ENCODE data around the gene C17orf50. TPM values are rescaled to one million over a fixed set of nuclear protein-coding genes. Genes with fewer than 3 reads are reported as not detected.

The C17orf50 gene
- total RNA-seq, 1 experiment from 2014 or later, result not detected

- in situ Hi-C loops (cut with HindIII; ENCODE audit: low pct_unique_long_range_greater_than_20kb, low sequenced_read_pairs), result no loop called here
- peak; percentile 55 for DNase-seq (ENCODE audit: low read depth, low spot score)
Observed at GRCh38 chr17:35766903-35767510, 6.3 kb downstream of the C17orf50 start.

DNA sequence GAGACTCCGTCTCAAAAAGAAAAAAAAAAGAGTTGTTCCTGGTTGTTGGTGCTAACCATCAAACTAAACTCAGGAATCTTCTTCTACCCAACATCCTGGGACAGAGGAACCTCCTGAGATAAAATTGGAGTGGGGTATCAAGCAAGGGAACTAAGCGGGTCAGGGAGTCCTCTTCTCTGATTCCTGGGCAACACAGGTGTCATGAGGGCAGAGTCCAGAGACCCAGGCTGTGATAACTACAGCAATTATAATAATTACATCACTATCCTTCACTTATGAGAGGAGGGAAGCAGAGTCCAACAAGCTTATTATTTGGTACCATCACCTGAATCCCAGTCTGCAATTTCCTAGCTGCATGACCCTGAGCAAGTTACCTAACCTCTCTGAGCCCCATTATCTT, 8.1 kb downstream of the C17orf50 start:
- in situ Hi-C loops (cut with HindIII; ENCODE audit: low pct_unique_long_range_greater_than_20kb, low sequenced_read_pairs), result no loop called here

DNA sequence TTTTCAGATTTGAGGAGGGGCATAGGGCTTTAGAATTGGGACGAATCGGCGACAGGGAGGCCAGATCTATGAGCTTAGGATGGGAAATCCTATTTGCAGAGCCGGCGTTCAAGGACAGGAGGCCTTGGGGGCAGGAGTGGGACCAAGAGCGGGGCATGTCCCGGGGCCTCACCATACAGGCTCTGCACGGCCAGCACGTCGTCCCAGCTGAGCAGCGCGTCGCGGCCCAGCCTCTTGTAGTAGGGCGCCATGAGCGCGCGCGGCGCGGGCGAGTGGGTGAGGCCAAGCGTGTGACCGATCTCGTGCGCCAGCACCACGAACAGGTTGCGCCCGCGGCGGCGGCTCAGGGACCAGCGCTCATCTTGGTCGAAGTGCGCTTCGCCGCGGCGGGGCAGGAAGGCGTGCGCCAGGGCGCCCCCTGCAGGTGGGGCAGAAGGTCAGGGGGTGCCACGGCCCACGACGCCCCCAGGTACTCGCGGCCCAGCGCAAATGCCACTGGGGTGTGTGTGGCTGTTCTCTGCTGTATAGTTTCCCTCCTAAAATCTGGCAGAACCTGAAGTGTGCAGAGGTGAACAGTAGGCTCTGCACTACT, 9.3 kb downstream of the C17orf50 start:
- no peak for DNase-seq (ENCODE audit: low read depth, low spot score)
- in situ Hi-C loops (cut with HindIII; ENCODE audit: low pct_unique_long_range_greater_than_20kb, low sequenced_read_pairs), result no loop called here

More for the DNA sequence above, 8.1 kb downstream of the C17orf50 start:
- no peak for DNase-seq (ENCODE audit: low read depth, low spot score)

DNA sequence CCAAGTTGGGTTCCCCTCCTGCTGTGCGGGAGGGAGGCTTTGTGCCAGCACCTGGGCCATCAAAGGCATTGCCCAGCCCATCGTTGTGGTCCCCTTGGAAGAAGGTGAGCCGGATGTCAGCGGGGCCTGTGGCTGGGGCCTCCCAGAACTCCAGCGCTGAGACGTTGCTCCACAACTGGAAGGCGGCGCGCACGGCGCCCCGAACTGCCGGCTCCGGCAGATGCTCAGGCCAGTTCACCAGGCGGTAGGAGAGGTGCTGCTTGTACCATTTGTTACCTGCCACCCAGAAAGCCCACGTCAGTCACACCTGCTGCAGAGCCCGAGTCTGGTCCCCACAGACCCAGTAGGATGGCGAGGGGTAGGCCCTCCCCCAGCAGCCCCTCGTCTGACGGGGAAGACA, 12.4 kb downstream of the C17orf50 start:
- in situ Hi-C loops (cut with HindIII; ENCODE audit: low pct_unique_long_range_greater_than_20kb, low sequenced_read_pairs), result no loop called here

DNA sequence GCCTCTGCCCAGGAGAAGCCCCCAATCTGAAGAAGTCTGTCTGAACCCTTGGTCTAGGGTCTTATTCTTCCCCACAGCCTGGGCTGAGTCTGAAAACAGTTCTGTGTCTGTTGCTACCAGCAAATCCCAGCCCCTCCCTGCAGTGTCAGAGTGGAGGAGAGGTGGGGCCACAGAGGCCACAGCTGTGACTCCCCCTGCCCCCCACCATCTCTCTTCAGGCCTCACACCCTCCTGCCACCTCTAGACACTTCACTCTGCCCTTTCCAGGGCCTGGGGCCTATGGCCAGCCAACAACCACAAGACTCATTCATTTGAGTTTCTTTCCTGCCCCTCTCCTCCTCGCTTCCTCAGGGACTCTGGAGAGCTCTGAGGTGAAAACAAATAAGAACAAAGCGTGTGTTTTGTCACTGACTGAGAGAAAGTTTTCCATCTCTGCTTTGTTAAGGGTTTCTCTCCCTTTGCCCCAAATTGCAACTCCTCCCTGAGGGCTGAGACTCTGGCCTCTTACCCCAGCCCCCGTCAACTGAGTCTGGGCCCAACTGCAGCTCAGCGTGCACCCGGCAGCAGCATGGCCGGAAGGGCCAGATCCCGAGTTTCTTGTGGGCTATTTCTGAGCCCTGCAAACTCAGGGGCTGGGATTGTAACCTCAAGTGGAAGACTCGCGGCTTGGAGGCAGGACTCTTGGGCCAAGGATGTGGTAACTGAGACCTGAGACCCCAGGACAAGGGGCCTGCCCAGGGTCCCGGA, 13.2 kb downstream of the C17orf50 start:
- DNase-seq (ENCODE audit: low read depth, low spot score), result no peak

More for the DNA sequence above, 12.4 kb downstream of the C17orf50 start:
- DNase-seq (ENCODE audit: low read depth, low spot score), result no peak

DNA sequence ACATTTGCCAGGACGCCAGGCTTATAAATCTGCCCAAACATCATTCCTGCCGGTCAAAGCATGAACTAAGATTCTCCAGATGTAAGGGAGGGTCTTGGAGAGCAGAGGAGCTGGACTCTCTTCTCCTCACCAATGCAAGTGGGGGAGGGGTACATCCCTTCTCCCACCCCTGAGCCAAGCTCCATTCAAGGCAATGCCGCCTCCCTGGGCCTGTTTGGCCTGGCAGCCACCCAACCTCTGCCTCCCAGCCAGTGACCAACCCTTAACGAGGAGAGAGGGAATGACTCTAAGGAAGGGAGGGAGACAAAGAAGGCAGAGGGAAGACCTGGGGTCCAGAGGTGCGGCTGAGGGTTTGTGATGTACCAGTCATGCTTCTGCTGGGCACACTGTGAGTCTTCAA, 13.8 kb downstream of the C17orf50 start:
- DNase-seq (ENCODE audit: low read depth, low spot score), result no peak
- in situ Hi-C loops (cut with HindIII; ENCODE audit: low pct_unique_long_range_greater_than_20kb, low sequenced_read_pairs), result no loop called here

More for the DNA sequence above, 13.2 kb downstream of the C17orf50 start:
- in situ Hi-C loops (cut with HindIII; ENCODE audit: low pct_unique_long_range_greater_than_20kb, low sequenced_read_pairs), result no loop called here

- in situ Hi-C loops (cut with HindIII; ENCODE audit: low pct_unique_long_range_greater_than_20kb, low sequenced_read_pairs), result no loop called here
- DNase-seq (ENCODE audit: low read depth, low spot score), result no peak
Observed at GRCh38 chr17:35775039-35775438, 14.4 kb downstream of the C17orf50 start.

GRCh38 chr17:35775583-35775982, 14.9 kb downstream of the C17orf50 start:
- in situ Hi-C loops (cut with HindIII; ENCODE audit: low pct_unique_long_range_greater_than_20kb, low sequenced_read_pairs), result no loop called here
- no peak for DNase-seq (ENCODE audit: low read depth, low spot score)

DNA sequence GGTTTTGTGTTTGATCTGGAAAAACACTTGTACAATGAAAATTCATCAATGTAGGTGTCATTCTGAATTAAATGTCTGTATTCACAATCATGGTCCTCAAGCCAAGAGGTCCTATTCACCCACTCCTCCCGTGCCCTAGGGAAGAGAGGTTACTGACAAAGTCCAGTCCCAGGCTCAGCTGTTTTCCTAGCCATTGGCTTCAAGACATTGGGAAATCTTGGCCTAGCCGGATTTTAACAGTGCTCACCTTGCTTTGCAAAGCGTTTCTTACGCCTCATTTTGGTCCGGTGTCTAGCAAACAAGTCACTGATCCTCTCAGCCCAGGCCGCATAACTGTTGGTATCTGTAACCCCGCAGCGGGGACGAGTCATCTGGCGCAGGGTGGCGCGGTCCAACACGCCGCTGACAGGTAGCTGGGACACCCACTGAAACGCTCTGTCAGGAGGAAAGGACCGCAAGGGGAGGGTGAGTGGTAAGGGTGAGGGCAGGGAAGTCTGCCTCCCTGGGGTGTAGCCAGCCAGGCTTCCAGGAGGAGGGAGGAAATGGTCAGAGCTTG, 18.0 kb downstream of the C17orf50 start:
- in situ Hi-C loops (cut with HindIII; ENCODE audit: low pct_unique_long_range_greater_than_20kb, low sequenced_read_pairs), result no loop called here
- no peak for DNase-seq (ENCODE audit: low read depth, low spot score)

DNA sequence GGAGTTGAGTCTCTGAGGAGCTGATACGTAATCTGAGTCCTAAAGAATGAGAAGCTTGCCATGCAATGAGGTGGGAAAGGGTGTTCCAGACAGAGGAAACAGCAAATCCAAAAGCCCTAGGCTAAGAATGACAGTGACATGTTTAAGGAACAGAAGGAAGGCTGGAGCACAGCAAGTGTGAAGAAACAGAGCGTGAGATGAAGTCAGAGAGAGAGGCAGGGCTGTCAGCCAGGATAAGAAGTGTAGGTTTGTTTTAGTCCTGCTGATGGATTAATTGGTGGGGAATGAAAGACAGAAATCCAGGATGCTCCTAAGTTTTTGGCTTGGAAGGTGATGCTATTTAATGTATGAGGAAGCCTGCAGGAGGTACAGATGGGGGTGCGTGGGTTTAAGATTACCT, 20.3 kb downstream of the C17orf50 start:
- in situ Hi-C loops (cut with HindIII; ENCODE audit: low pct_unique_long_range_greater_than_20kb, low sequenced_read_pairs), result no loop called here
- DNase-seq (ENCODE audit: low read depth, low spot score), result no peak

GRCh38 chr17:35784895-35785294, 24.2 kb downstream of the C17orf50 start:
- in situ Hi-C loops (cut with HindIII; ENCODE audit: low pct_unique_long_range_greater_than_20kb, low sequenced_read_pairs), result no loop called here
- no peak for DNase-seq (ENCODE audit: low read depth, low spot score)

DNA sequence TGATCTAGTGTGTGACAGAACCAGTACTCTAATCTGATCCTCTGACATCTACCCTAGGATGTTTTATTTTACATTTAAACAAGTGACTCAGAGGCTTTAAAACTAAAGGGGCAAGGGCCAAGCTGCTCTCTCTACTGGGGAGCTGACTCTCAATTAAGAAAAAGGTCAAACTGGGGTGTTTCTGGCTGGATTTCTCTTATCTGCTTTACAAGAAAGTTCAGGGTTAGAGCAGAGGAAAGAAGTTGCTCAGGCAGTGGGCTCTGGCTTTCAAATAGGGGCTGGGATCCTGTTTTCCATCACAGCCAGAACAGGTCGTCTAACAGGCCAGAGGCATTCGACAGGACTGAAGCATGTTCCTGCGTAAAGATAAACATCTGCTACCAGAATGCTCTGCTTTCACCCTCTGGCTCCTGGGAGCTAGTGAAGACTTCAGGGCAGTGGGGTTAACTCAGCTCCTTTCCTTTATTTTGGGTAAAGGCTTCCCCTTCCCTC, 26.3 kb downstream of the C17orf50 start:
- no peak for DNase-seq (ENCODE audit: low read depth, low spot score)
- in situ Hi-C loops (cut with HindIII; ENCODE audit: low pct_unique_long_range_greater_than_20kb, low sequenced_read_pairs), result no loop called here

DNA sequence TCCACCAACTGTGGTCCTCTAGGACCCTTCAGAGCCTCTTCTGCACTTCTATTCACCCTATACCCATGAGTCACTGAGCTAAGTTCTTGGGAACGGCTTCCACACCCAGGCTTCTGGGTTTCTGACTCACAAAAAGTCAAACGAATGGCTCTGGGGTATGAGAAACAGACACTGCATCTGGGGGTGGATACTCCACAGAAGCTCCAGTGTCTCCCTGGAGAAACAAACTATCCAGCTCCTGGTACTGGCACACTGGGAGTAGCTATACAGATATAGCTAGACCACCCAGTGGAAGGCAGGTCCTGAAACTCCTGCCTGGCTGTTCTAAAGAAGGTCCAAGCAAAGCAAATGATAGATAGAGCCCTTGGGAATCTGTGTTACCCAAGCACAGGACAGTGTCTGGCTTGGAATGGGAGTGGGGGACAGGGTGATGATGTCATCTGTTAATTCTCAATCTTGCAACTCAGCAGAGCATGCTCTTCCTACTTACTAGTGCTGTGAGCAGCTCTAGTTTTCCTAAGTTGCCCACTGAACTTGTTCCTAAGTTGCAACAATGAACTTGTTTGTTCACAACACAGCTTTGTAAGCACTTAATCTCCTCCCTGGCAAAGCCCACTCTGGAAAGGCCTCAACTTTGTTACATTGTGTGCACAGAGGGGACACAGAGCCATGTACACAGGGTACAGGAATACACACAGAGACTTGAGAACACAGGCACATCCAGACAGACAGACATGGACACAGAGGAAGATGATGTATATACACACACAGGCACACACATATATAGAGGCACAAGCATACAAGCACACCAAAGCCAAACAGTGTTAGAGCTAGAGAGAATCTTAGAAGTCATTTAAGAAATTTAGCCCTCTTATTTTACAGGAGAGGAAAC, 28.0 kb downstream of the C17orf50 start:
- in situ Hi-C loops (cut with HindIII; ENCODE audit: low pct_unique_long_range_greater_than_20kb, low sequenced_read_pairs), result no loop called here
- DNase-seq (ENCODE audit: low read depth, low spot score), result no peak

DNA sequence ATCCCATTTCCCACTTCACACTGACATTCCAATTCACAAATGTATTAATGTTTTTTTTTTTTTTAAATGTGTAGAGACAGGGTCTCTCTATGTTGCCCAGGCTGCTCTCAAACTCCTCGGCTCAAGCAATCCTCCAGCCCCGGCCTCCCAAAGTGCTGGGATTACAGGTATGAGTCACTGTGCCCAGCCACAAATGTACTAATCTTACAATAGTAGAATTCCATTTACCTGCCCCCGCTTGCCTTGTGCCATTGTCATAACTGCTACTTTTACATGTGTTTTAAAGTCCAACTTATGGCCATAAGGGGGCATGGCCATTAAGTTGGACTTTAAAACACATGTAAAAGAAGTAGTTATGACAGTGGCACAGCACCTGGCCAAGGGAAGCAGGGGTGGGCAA, 30.2 kb downstream of the C17orf50 start:
- DNase-seq (ENCODE audit: low read depth, low spot score), result no peak
- in situ Hi-C loops (cut with HindIII; ENCODE audit: low pct_unique_long_range_greater_than_20kb, low sequenced_read_pairs), result no loop called here

DNA sequence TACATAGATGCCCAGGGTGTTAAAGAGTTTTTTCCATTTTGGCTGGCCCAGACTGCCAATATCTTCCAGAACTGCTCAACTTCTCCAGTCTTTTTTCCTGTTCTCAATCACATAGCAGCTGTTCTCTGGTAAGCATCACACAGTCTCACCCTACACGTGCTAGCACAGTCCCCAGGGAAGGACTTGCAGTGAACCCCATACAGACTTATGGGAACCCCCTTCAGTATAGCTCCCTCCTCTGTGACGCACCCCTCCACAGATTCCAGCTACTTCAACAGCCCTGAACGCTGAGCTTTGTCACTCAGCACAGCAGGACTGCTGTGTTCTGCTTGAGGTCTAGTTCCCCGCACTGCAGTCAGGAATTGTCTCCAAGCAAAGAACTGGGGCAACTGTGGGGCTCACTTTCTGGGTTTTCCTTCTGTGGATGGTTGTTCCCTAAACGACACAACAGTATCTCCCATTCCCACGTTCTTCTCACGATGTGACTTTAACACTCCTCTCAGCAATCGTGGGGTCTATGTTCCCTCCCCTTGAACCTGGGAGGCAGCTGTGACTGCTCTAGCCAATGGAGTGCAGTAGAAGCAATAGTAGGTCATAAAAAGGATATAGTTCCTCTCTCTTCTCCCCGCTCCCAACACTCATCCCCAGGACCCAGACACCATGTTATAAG, 31.1 kb downstream of the C17orf50 start:
- in situ Hi-C loops (cut with HindIII; ENCODE audit: low pct_unique_long_range_greater_than_20kb, low sequenced_read_pairs), result no loop called here
- no peak for DNase-seq (ENCODE audit: low read depth, low spot score)

GRCh38 chr17:35793257-35793656, 32.6 kb downstream of the C17orf50 start:
- no peak for DNase-seq (ENCODE audit: low read depth, low spot score)
- in situ Hi-C loops (cut with HindIII; ENCODE audit: low pct_unique_long_range_greater_than_20kb, low sequenced_read_pairs), result no loop called here
